Thyroid gland (tissue), 4 donors: ENCODE data around the gene HAO2. TPM values are rescaled to one million over a fixed set of nuclear protein-coding genes. Genes with fewer than 3 reads are reported as not detected.

ENCODE experiments used
- DNase-seq, 2 donors: peaks; one replicate each; pipeline ENCODE4 v3.0.0-alpha.2; 2019
- H3K27ac ChIP-seq, 3 donors: fragments of 200-600 bp; sonication (generic); 1 replicate in 2 of 3; 2 replicates in 1 of 3; pipeline ENCODE4 v1.5.1; 2016 to 2019; ENCODE audit warnings: mild to moderate bottlenecking in 1 of 3, moderate library complexity in 1 of 3
- H3K27me3 ChIP-seq: fragments of 200-600 bp; sonication (generic); one replicate; pipeline ENCODE4 v1.5.1; 2019
- H3K36me3 ChIP-seq, 2 donors: fragments of 200-600 bp; sonication (generic); one replicate each; pipeline ENCODE4 v1.5.1; 2016 to 2019
- H3K4me1 ChIP-seq, 2 donors: fragments of 200-600 bp; sonication (generic); one replicate each; pipeline ENCODE4 v1.5.1; 2017 to 2019
- H3K4me3 ChIP-seq, 3 donors: fragments of 200-600 bp; sonication (generic); replicated peaks in 1 of 3; 1 replicate in 2 of 3; 2 replicates in 1 of 3; pipeline ENCODE4 v1.5.1; 2016; ENCODE audit warnings: mild to moderate bottlenecking in 1 of 3
- H3K9me3 ChIP-seq: fragments of 200-600 bp; sonication (generic); one replicate; pipeline ENCODE4 v1.5.1; 2017
- CTCF ChIP-seq, 6 experiments: fragments of 200-600 bp in 3 of 6; fragments of 450-650 bp in 3 of 6; sonication (generic) in 3 of 6; IDR thresholded peaks; one replicate each; pipeline ENCODE4 v1.5.1; 2016 to 2019; ENCODE audit warnings: antibody characterized with exemption in 6 of 6, mild to moderate bottlenecking in 2 of 6, inconsistent platforms in 1 of 6, moderate library complexity in 1 of 6
- POLR2A ChIP-seq, 2 donors: fragments of 450-650 bp; IDR thresholded peaks; one replicate each; pipeline ENCODE4 v1.6.1; 2017; ENCODE audit warnings: antibody characterized with exemption in 2 of 2, mild to moderate bottlenecking in 2 of 2, moderate library complexity in 1 of 2
- WGBS, 2 donors: methylation state at CpG; one replicate each; pipeline ENCODE4 v1.1.5; 2017; 5-methylcytosine and 5-hydroxymethylcytosine counted together
- intact Hi-C: fragments of 100-400 bp; cut with DNase I; formaldehyde crosslinking; loops from one replicate; pipeline ENCODE4 v1.15.1; 2023
- total RNA-seq, 4 donors: library from RNA; depleted of rRNA; stranded (reverse); fragments of >200 nt; gene quantifications; one replicate each; pipeline ENCODE4 v1.2.3, GENCODE V29; 2016

The HAO2 gene
- total RNA-seq, 4 donors from 2014 or later, result not detected

GRCh38 chr1:119387858-119388257, 19.3 kb downstream of the HAO2 start:
- intact Hi-C loops, result no loop called here
- WGBS, 2 donors, result 17 to 20% methylated on average over 3 of the region's 3 CpGs
- TF ChIP-seq CTCF (IDR thresholded peaks at IDR 0.05) (no peak), POLR2A (IDR thresholded peaks at IDR 0.05) (no peak)
- H3K4me3 ChIP-seq, result no peak overlapping the region
- no peak overlapping the region for H3K27ac ChIP-seq
- H3K36me3 ChIP-seq, result no peaks in the 10 kb centered on the region
- no peak for DNase-seq
- H3K27me3 ChIP-seq, result no peaks in the 10 kb centered on the region
- H3K9me3 ChIP-seq, result no peaks in the 10 kb centered on the region
- H3K4me1 ChIP-seq, result no peaks in the 10 kb centered on the region

GRCh38 chr1:119388450-119388849, 19.9 kb downstream of the HAO2 start:
- no peaks in the 10 kb centered on the region for H3K4me1 ChIP-seq
- no peak overlapping the region for H3K4me3 ChIP-seq
- no peak for DNase-seq
- H3K36me3 ChIP-seq, result no peaks in the 10 kb centered on the region
- 33 to 38% methylated on average over 1 of the region's 1 CpG for WGBS, 2 donors
- H3K27me3 ChIP-seq, result no peaks in the 10 kb centered on the region
- no peak overlapping the region for H3K27ac ChIP-seq
- TF ChIP-seq CTCF (IDR thresholded peaks at IDR 0.05) (no peak), POLR2A (IDR thresholded peaks at IDR 0.05) (no peak)
- no peaks in the 10 kb centered on the region for H3K9me3 ChIP-seq
- intact Hi-C loops, result no loop called here

- intact Hi-C loops, result no loop called here
- H3K4me3 ChIP-seq, result no peak overlapping the region
- no peak for TF ChIP-seq POLR2A (IDR thresholded peaks at IDR 0.05)
- no peak for TF ChIP-seq CTCF (IDR thresholded peaks at IDR 0.05)
- no peak overlapping the region for H3K27ac ChIP-seq
- H3K36me3 ChIP-seq, result no peaks in the 10 kb centered on the region
- no peaks in the 10 kb centered on the region for H3K4me1 ChIP-seq
- DNase-seq, result no peak
- no peaks in the 10 kb centered on the region for H3K27me3 ChIP-seq
- H3K9me3 ChIP-seq, result no peaks in the 10 kb centered on the region
Measured at GRCh38 chr1:119390526-119390925, 21.9 kb downstream of the HAO2 start.

GRCh38 chr1:119391749-119392148, 23.2 kb downstream of the HAO2 start:
- Histone ChIP-seq H3K27ac (no peak overlapping the region), H3K36me3 (no peaks in the 10 kb centered on the region), H3K27me3 (no peaks in the 10 kb centered on the region), H3K9me3 (no peaks in the 10 kb centered on the region), H3K4me1 (no peaks in the 10 kb centered on the region), H3K4me3 (no peak overlapping the region)
- WGBS, 2 donors, result 48% methylated on average over 3 of the region's 3 CpGs
- DNase-seq, result no peak
- intact Hi-C loops, result no loop called here
- TF ChIP-seq POLR2A (IDR thresholded peaks at IDR 0.05) (no peak), CTCF (IDR thresholded peaks at IDR 0.05) (no peak)

- H3K4me1 ChIP-seq, result no peaks in the 10 kb centered on the region
- no peak for DNase-seq
- H3K27ac ChIP-seq, result no peak overlapping the region
- H3K36me3 ChIP-seq, result no peaks in the 10 kb centered on the region
- intact Hi-C loops, result no loop called here
- no peaks in the 10 kb centered on the region for H3K27me3 ChIP-seq
- H3K4me3 ChIP-seq, result no peak overlapping the region
- TF ChIP-seq CTCF (IDR thresholded peaks at IDR 0.05), result no peak
- TF ChIP-seq POLR2A (IDR thresholded peaks at IDR 0.05), result no peak
- H3K9me3 ChIP-seq, result no peaks in the 10 kb centered on the region
- WGBS, 2 donors, result 93 to 96% methylated on average over 1 of the region's 1 CpG
Measured at GRCh38 chr1:119394085-119394484, 25.5 kb downstream of the HAO2 start.
